ENCODE results near the gene AGBL1. TPM values are rescaled to one million over a fixed set of nuclear protein-coding genes. Genes with fewer than 3 reads are reported as not detected.
A peak's percentile ranks its signal among the peaks of the same experiment; 100 is the strongest.

Gene AGBL1
- polyA plus RNA-seq, 2 of the 4 experiments (the other 2 are of a cell fraction) = not detected

DNA sequence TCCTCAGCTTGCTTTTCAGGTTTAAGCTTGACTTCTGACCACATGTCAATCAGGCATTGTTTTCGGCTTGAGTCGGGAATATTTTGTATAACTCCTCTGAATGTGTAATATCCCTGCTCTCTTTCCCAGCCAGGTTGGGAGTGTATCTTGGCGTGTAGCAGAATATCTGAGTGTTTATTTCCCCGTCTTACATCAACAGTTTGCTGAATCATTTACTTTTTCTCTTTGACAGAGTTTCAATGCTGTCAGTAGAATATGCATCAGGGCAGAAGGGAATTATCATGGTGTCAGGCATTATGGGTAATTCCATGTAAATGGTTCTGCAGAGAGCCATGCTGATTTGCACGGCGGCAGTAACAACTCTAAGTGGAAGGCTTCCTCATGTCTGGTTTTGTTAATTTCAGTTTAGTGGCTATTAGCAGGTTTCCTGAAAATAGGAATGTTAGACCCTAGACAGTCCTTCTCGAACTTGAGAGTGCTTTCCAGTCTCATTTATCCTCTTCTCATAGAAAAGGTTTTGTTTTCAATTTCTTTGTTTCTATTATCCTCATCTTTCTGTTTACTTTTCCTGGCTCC lies 566.3 kb downstream of the AGBL1 start:
- TF ChIP-seq CBX8 (IDR thresholded peaks at IDR 0.05) = no peak
- no peak for TF ChIP-seq ATOH8 (CRISPR knock-in tag; IDR thresholded peaks at IDR 0.05; ENCODE audit: low read depth)
- TF ChIP-seq, protein P1, sequence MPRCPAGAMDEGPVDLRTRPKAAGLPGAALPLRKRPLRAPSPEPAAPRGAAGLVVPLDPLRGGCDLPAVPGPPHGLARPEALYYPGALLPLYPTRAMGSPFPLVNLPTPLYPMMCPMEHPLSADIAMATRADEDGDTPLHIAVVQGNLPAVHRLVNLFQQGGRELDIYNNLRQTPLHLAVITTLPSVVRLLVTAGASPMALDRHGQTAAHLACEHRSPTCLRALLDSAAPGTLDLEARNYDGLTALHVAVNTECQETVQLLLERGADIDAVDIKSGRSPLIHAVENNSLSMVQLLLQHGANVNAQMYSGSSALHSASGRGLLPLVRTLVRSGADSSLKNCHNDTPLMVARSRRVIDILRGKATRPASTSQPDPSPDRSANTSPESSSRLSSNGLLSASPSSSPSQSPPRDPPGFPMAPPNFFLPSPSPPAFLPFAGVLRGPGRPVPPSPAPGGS (IDR thresholded peaks at IDR 0.05) = no peak
- TF ChIP-seq NFE2L2 (conservative IDR thresholded peaks at IDR 0.05; ENCODE audit: low read length) = no peak
- TF ChIP-seq, protein P2, sequence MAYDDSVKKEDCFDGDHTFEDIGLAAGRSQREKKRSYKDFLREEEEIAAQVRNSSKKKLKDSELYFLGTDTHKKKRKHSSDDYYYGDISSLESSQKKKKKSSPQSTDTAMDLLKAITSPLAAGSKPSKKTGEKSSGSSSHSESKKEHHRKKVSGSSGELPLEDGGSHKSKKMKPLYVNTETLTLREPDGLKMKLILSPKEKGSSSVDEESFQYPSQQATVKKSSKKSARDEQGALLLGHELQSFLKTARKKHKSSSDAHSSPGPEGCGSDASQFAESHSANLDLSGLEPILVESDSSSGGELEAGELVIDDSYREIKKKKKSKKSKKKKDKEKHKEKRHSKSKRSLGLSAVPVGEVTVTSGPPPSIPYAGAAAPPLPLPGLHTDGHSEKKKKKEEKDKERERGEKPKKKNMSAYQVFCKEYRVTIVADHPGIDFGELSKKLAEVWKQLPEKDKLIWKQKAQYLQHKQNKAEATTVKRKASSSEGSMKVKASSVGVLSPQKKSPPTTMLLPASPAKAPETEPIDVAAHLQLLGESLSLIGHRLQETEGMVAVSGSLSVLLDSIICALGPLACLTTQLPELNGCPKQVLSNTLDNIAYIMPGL (CRISPR knock-in tag; IDR thresholded peaks at IDR 0.05; ENCODE audit: borderline replicate concordance) = no peak
- no peak for TF ChIP-seq ESRRA (IDR thresholded peaks at IDR 0.05; ENCODE audit: borderline replicate concordance, low read length)
- no peak for TF ChIP-seq KDM5A (IDR thresholded peaks at IDR 0.05)
- TF ChIP-seq, protein P3, sequence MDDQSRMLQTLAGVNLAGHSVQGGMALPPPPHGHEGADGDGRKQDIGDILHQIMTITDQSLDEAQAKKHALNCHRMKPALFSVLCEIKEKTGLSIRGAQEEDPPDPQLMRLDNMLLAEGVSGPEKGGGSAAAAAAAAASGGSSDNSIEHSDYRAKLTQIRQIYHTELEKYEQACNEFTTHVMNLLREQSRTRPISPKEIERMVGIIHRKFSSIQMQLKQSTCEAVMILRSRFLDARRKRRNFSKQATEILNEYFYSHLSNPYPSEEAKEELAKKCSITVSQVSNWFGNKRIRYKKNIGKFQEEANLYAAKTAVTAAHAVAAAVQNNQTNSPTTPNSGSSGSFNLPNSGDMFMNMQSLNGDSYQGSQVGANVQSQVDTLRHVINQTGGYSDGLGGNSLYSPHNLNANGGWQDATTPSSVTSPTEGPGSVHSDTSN (IDR thresholded peaks at IDR 0.05) = no peak
- no peak for TF ChIP-seq TFCP2L1 (CRISPR knock-in tag; IDR thresholded peaks at IDR 0.05)
- no peak for TF ChIP-seq RARB (CRISPR knock-in tag; IDR thresholded peaks at IDR 0.05)
- no peak for TF ChIP-seq HOXB5 (CRISPR knock-in tag; IDR thresholded peaks at IDR 0.05)
- TF ChIP-seq, protein P4, sequence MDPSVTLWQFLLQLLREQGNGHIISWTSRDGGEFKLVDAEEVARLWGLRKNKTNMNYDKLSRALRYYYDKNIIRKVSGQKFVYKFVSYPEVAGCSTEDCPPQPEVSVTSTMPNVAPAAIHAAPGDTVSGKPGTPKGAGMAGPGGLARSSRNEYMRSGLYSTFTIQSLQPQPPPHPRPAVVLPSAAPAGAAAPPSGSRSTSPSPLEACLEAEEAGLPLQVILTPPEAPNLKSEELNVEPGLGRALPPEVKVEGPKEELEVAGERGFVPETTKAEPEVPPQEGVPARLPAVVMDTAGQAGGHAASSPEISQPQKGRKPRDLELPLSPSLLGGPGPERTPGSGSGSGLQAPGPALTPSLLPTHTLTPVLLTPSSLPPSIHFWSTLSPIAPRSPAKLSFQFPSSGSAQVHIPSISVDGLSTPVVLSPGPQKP (IDR thresholded peaks at IDR 0.05; ENCODE audit: low read depth, low read length) = no peak
- TF ChIP-seq, protein P5, sequence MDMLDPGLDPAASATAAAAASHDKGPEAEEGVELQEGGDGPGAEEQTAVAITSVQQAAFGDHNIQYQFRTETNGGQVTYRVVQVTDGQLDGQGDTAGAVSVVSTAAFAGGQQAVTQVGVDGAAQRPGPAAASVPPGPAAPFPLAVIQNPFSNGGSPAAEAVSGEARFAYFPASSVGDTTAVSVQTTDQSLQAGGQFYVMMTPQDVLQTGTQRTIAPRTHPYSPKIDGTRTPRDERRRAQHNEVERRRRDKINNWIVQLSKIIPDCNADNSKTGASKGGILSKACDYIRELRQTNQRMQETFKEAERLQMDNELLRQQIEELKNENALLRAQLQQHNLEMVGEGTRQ (IDR thresholded peaks at IDR 0.05) = no peak
- no peak for TF ChIP-seq EHF (CRISPR knock-in tag; IDR thresholded peaks at IDR 0.05)
- FAIRE-seq = no peak
- DNase-seq (ENCODE audit: low read depth in 1 of 2, low spot score in 1 of 2) = no peak
- no peak overlapping the region for H3K4me3 ChIP-seq
- ChIA-PET POLR2A (no interaction called here), CTCF (no interaction called here)
- no peak for ATAC-seq
- H3K4me1 ChIP-seq = no peaks in the 10 kb centered on the region
- 28% methylated on average over 7 of the region's 7 CpGs for WGBS (ENCODE audit: missing lambda C conversion rate)
- H3K4me2 ChIP-seq = 0 out of 3 replicates have a peak overlapping the region, but pooled peaks have one; percentile 29
- H3K27ac ChIP-seq = no peak overlapping the region
- no peaks in the 10 kb centered on the region for H3K9me3 ChIP-seq

DNA sequence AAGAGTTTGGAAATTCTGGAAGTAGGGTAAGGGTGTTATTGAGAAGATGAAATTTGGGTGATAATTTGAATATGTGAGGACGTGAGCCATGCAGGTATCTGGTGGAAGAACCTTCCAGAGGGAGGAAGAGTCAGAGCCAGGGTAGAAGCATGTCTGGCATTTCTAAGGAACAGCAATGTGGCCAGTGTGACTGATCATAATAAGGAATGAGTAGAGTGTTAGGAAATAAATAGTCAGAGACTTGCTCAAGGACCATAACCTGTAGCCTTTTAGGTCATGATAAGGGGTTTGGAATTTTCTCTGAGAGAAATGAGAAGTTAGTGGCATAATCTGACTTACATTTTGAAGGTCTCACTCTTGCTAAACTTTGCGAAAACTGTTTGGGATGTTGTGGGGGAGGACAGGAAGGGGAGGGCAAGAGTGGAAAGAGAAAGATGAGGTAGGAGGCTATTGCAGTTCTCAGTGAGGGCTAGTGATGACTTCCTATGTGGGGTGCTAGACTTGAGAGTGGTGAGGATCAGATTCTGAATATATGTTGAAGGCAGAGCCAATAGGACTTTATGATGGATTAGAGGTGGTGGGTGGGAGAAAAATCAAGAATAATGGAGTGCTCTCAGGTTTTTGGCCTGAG lies 568.3 kb downstream of the AGBL1 start:
- 40% methylated on average over 2 of the region's 2 CpGs for WGBS (ENCODE audit: missing lambda C conversion rate)
- POLR2A ChIA-PET = no interaction called here

More for the DNA sequence above, 568.3 kb downstream of the AGBL1 start:
- Histone ChIP-seq H3K4me1 (no peaks in the 10 kb centered on the region), H3K4me3 (no peak overlapping the region), H3K27ac (no peak overlapping the region), H3K9me3 (no peaks in the 10 kb centered on the region), H3K4me2 (no peak overlapping the region)
- TF ChIP-seq, protein P6, sequence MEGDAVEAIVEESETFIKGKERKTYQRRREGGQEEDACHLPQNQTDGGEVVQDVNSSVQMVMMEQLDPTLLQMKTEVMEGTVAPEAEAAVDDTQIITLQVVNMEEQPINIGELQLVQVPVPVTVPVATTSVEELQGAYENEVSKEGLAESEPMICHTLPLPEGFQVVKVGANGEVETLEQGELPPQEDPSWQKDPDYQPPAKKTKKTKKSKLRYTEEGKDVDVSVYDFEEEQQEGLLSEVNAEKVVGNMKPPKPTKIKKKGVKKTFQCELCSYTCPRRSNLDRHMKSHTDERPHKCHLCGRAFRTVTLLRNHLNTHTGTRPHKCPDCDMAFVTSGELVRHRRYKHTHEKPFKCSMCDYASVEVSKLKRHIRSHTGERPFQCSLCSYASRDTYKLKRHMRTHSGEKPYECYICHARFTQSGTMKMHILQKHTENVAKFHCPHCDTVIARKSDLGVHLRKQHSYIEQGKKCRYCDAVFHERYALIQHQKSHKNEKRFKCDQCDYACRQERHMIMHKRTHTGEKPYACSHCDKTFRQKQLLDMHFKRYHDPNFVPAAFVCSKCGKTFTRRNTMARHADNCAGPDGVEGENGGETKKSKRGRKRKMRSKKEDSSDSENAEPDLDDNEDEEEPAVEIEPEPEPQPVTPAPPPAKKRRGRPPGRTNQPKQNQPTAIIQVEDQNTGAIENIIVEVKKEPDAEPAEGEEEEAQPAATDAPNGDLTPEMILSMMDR (IDR thresholded peaks at IDR 0.05) = no peak
- no peak for DNase-seq (ENCODE audit: low read depth in 1 of 2, low spot score in 1 of 2)
- no peak for ATAC-seq
- CTCF ChIA-PET = no interaction called here
- no peak for FAIRE-seq

Measured in A549 (cell line).